HEK293 (cell line): ENCODE measurements around the gene TMEM51.
A peak's percentile ranks its signal among the peaks of the same experiment; 100 is the strongest.

Experiments
- BCL11A ChIP-seq: fragments of 450-650 bp; formaldehyde crosslinking; IDR thresholded peaks from 2 replicates; pipeline ENCODE4 v1.5.1; 2016; ENCODE audit warnings: low read depth, missing biosample characterization, missing genetic modification characterization
- CTCF ChIP-seq: fragments of 450-650 bp; formaldehyde crosslinking; IDR thresholded peaks from 2 replicates; pipeline ENCODE4 v1.5.1; 2016; ENCODE audit warnings: missing biosample characterization, missing genetic modification characterization
- GFI1B ChIP-seq: fragments of 450-650 bp; formaldehyde crosslinking; IDR thresholded peaks from 2 replicates; pipeline ENCODE4 v1.5.1; 2016; ENCODE audit warnings: missing biosample characterization, missing genetic modification characterization
- HOXD13 ChIP-seq: sonication (generic); formaldehyde crosslinking; IDR thresholded peaks from 2 replicates; pipeline ENCODE4 v1.8.0; 2022; ENCODE audit warnings: missing genetic modification reagents, borderline replicate concordance
- KLF8 ChIP-seq: fragments of 450-650 bp; formaldehyde crosslinking; IDR thresholded peaks from 2 replicates; pipeline ENCODE4 v1.5.1; 2016; ENCODE audit warnings: missing biosample characterization, missing genetic modification characterization
- PBX3 ChIP-seq: sonication (generic); formaldehyde crosslinking; IDR thresholded peaks from 2 replicates; pipeline ENCODE4 v1.8.1; 2022; ENCODE audit warnings: mild to moderate bottlenecking, moderate library complexity, missing genetic modification reagents
- SP2 ChIP-seq: fragments of 450-650 bp; formaldehyde crosslinking; IDR thresholded peaks from 2 replicates; pipeline ENCODE4 v1.5.1; 2016; ENCODE audit warnings: missing biosample characterization, missing genetic modification characterization
- SP3 ChIP-seq: fragments of 450-650 bp; formaldehyde crosslinking; IDR thresholded peaks from 2 replicates; pipeline ENCODE4 v1.5.1; 2016; ENCODE audit warnings: missing biosample characterization, missing genetic modification characterization
- ZIC2 ChIP-seq: fragments of 450-650 bp; formaldehyde crosslinking; IDR thresholded peaks from 2 replicates; pipeline ENCODE4 v1.5.1; 2016; ENCODE audit warnings: missing biosample characterization, missing genetic modification characterization
- ZNF140 ChIP-seq: fragments of 450-650 bp; formaldehyde crosslinking; IDR thresholded peaks from 2 replicates; pipeline ENCODE4 v1.5.1; 2016; ENCODE audit warnings: missing biosample characterization, missing genetic modification characterization
- ZNF146 ChIP-seq: fragments of 450-650 bp; formaldehyde crosslinking; IDR thresholded peaks from 2 replicates; pipeline ENCODE4 v1.5.1; 2016; ENCODE audit warnings: missing biosample characterization, missing genetic modification characterization
- ZNF175 ChIP-seq: fragments of 450-650 bp; formaldehyde crosslinking; IDR thresholded peaks from 2 replicates; pipeline ENCODE4 v1.5.1; 2016; ENCODE audit warnings: missing biosample characterization, missing genetic modification characterization
- ZNF26 ChIP-seq: fragments of 450-650 bp; formaldehyde crosslinking; IDR thresholded peaks from 2 replicates; pipeline ENCODE4 v1.5.1; 2016; ENCODE audit warnings: missing biosample characterization, missing genetic modification characterization
- ZNF416 ChIP-seq: fragments of 450-650 bp; formaldehyde crosslinking; IDR thresholded peaks from 2 replicates; pipeline ENCODE4 v1.5.1; 2016; ENCODE audit warnings: missing biosample characterization, missing genetic modification characterization
- ZNF488 ChIP-seq: fragments of 450-650 bp; formaldehyde crosslinking; IDR thresholded peaks from 2 replicates; pipeline ENCODE4 v1.5.1; 2016; ENCODE audit warnings: missing biosample characterization, missing genetic modification characterization
- ZNF510 ChIP-seq: fragments of 450-650 bp; formaldehyde crosslinking; IDR thresholded peaks from 2 replicates; pipeline ENCODE4 v1.5.1; 2018; ENCODE audit warnings: mild to moderate bottlenecking, missing genetic modification characterization, missing biosample characterization; ENCODE audit not compliant: insufficient replicate concordance
- ZNF518A ChIP-seq: fragments of 450-650 bp; formaldehyde crosslinking; conservative IDR thresholded peaks from 2 replicates; pipeline ENCODE4 v1.5.1; 2016; ENCODE audit warnings: low read depth, missing biosample characterization, missing genetic modification characterization
- ZNF555 ChIP-seq: fragments of 450-650 bp; formaldehyde crosslinking; conservative IDR thresholded peaks from 2 replicates; pipeline ENCODE4 v1.5.1; 2017; ENCODE audit warnings: missing biosample characterization, mild to moderate bottlenecking, missing genetic modification characterization, inconsistent platforms
- ZNF600 ChIP-seq: fragments of 450-650 bp; formaldehyde crosslinking; IDR thresholded peaks from 2 replicates; pipeline ENCODE4 v1.5.1; 2016; ENCODE audit warnings: missing biosample characterization, missing genetic modification characterization
- ZNF623 ChIP-seq: fragments of 450-650 bp; formaldehyde crosslinking; IDR thresholded peaks from 2 replicates; pipeline ENCODE4 v1.5.1; 2016; ENCODE audit warnings: missing biosample characterization, missing genetic modification characterization
- ZNF670 ChIP-seq: fragments of 450-650 bp; formaldehyde crosslinking; IDR thresholded peaks from 2 replicates; pipeline ENCODE4 v1.5.1; 2016; ENCODE audit warnings: missing biosample characterization, missing genetic modification characterization, low read depth
- ZNF768 ChIP-seq: fragments of 450-650 bp; formaldehyde crosslinking; IDR thresholded peaks from 2 replicates; pipeline ENCODE4 v1.5.1; 2018; ENCODE audit warnings: missing biosample characterization, mild to moderate bottlenecking, missing genetic modification characterization
- ZNF792 ChIP-seq: fragments of 450-650 bp; formaldehyde crosslinking; IDR thresholded peaks from 2 replicates; pipeline ENCODE4 v1.5.1; 2016; ENCODE audit warnings: missing biosample characterization, missing genetic modification characterization
- ZSCAN4 ChIP-seq: fragments of 450-650 bp; formaldehyde crosslinking; IDR thresholded peaks from 2 replicates; pipeline ENCODE4 v1.5.1; 2017; ENCODE audit warnings: missing biosample characterization, missing genetic modification characterization
- ZSCAN5A ChIP-seq: fragments of 450-650 bp; formaldehyde crosslinking; IDR thresholded peaks from 2 replicates; pipeline ENCODE4 v1.5.1; 2016; ENCODE audit warnings: missing biosample characterization, missing genetic modification characterization

Gene TMEM51

GRCh38 chr1:15260418-15261154 is 107.0 kb downstream of the TMEM51 start (continued):
- TF ChIP-seq CTCF (tag by site-specific recombination): no peak
- no peak for TF ChIP-seq SP3 (tag by site-specific recombination)
- TF ChIP-seq ZNF670 (tag by site-specific recombination): no peak
- TF ChIP-seq ZNF555: no peak
- TF ChIP-seq ZNF510 (tag by site-specific recombination): no peak
- no peak for TF ChIP-seq ZNF518A (tag by site-specific recombination)
- no peak for TF ChIP-seq ZIC2 (tag by site-specific recombination)
- peak; percentile 60 for TF ChIP-seq KLF8 (tag by site-specific recombination)
- TF ChIP-seq GFI1B: no peak
- no peak for TF ChIP-seq ZNF768 (tag by site-specific recombination)
- TF ChIP-seq ZNF792 (tag by site-specific recombination): no peak
- no peak for TF ChIP-seq ZNF416 (tag by site-specific recombination)
- TF ChIP-seq ZNF600 (tag by site-specific recombination): peak; percentile 31; the same call in 1 of the 2 replicates
- TF ChIP-seq ZNF140: no peak
- no peak for TF ChIP-seq ZSCAN4
- TF ChIP-seq ZNF175 (tag by site-specific recombination): no peak
- TF ChIP-seq BCL11A: peak; percentile 62; the same call in 1 of the 2 replicates
- no peak for TF ChIP-seq HOXD13 (CRISPR knock-in tag)
- TF ChIP-seq ZNF146 (tag by site-specific recombination): no peak
- TF ChIP-seq ZNF623 (tag by site-specific recombination): no peak
- TF ChIP-seq ZNF26 (tag by site-specific recombination): no peak
- no peak for TF ChIP-seq ZSCAN5A (tag by site-specific recombination)
- TF ChIP-seq SP2 (tag by site-specific recombination): no peak
- no peak for TF ChIP-seq PBX3 (CRISPR knock-in tag)
- TF ChIP-seq ZNF488 (tag by site-specific recombination): no peak
